Measurements from ENCODE around the gene PRDM16.

Gene PRDM16

GRCh38 chr1:3360646-3361257, 291.7 kb downstream of the PRDM16 start:
- Histone ChIP-seq H3K27me3 (ENCODE audit: control insufficient read depth in 1 of 2, insufficient read depth in 2 of 2, low read length in 2 of 2) (no peaks in the 10 kb centered on the region), H3K27ac (ENCODE audit: low read depth, low read length) (no peak overlapping the region), H3K9ac (ENCODE audit: low read depth in 1 of 2, low read length in 2 of 2) (no peak overlapping the region), H3K4me1 (ENCODE audit: control insufficient read depth in 1 of 2, insufficient read depth in 2 of 2, low read length in 2 of 2) (peaks cover 20% of the 10 kb centered on the region in 2 donors), H3K36me3 (ENCODE audit: control insufficient read depth in 1 of 2, insufficient read depth in 2 of 2, low read length in 2 of 2) (no peaks in the 10 kb centered on the region), H3K9me3 (ENCODE audit: control insufficient read depth in 1 of 2, low read length in 2 of 2) (no peaks in the 10 kb centered on the region), H3K4me3 (ENCODE audit: low read depth in 1 of 2, low read length in 2 of 2) (no peak overlapping the region)

GRCh38 chr1:3363023-3363422, 294.0 kb downstream of the PRDM16 start:
- H3K4me3 ChIP-seq (ENCODE audit: low read depth in 1 of 2, low read length in 2 of 2) = no peak overlapping the region
- no peak overlapping the region for H3K27ac ChIP-seq (ENCODE audit: low read depth, low read length)
- no peak overlapping the region for H3K9ac ChIP-seq (ENCODE audit: low read depth in 1 of 2, low read length in 2 of 2)
- H3K27me3 ChIP-seq (ENCODE audit: control insufficient read depth in 1 of 2, insufficient read depth in 2 of 2, low read length in 2 of 2) = no peaks in the 10 kb centered on the region
- H3K9me3 ChIP-seq (ENCODE audit: control insufficient read depth in 1 of 2, low read length in 2 of 2) = no peaks in the 10 kb centered on the region
- peaks cover 7 to 8% of the 10 kb centered on the region in 2 donors for H3K4me1 ChIP-seq (ENCODE audit: control insufficient read depth in 1 of 2, insufficient read depth in 2 of 2, low read length in 2 of 2)
- H3K36me3 ChIP-seq (ENCODE audit: control insufficient read depth in 1 of 2, insufficient read depth in 2 of 2, low read length in 2 of 2) = no peaks in the 10 kb centered on the region

- H3K27me3 ChIP-seq (ENCODE audit: control insufficient read depth in 1 of 2, insufficient read depth in 2 of 2, low read length in 2 of 2) = no peaks in the 10 kb centered on the region
- H3K36me3 ChIP-seq (ENCODE audit: control insufficient read depth in 1 of 2, insufficient read depth in 2 of 2, low read length in 2 of 2) = no peaks in the 10 kb centered on the region
- H3K4me1 ChIP-seq (ENCODE audit: control insufficient read depth in 1 of 2, insufficient read depth in 2 of 2, low read length in 2 of 2) = peaks cover 7 to 8% of the 10 kb centered on the region in 2 donors
- H3K9ac ChIP-seq (ENCODE audit: low read depth in 1 of 2, low read length in 2 of 2) = no peak overlapping the region
- H3K27ac ChIP-seq (ENCODE audit: low read depth, low read length) = no peak overlapping the region
- no peak overlapping the region for H3K4me3 ChIP-seq (ENCODE audit: low read depth in 1 of 2, low read length in 2 of 2)
- H3K9me3 ChIP-seq (ENCODE audit: control insufficient read depth in 1 of 2, low read length in 2 of 2) = no peaks in the 10 kb centered on the region
These were observed 294.8 kb downstream of the PRDM16 start for GRCh38 chr1:3363756-3364155.

GRCh38 chr1:3364551-3364950, 295.5 kb downstream of the PRDM16 start:
- Histone ChIP-seq H3K4me3 (ENCODE audit: low read depth in 1 of 2, low read length in 2 of 2) (no peak overlapping the region), H3K27ac (ENCODE audit: low read depth, low read length) (no peak overlapping the region), H3K9me3 (ENCODE audit: control insufficient read depth in 1 of 2, low read length in 2 of 2) (no peaks in the 10 kb centered on the region), H3K4me1 (ENCODE audit: control insufficient read depth in 1 of 2, insufficient read depth in 2 of 2, low read length in 2 of 2) (peaks cover 4 to 7% of the 10 kb centered on the region in 2 donors), H3K36me3 (ENCODE audit: control insufficient read depth in 1 of 2, insufficient read depth in 2 of 2, low read length in 2 of 2) (no peaks in the 10 kb centered on the region), H3K9ac (ENCODE audit: low read depth in 1 of 2, low read length in 2 of 2) (no peak overlapping the region), H3K27me3 (ENCODE audit: control insufficient read depth in 1 of 2, insufficient read depth in 2 of 2, low read length in 2 of 2) (no peaks in the 10 kb centered on the region)

- Histone ChIP-seq H3K4me1 (ENCODE audit: control insufficient read depth in 1 of 2, insufficient read depth in 2 of 2, low read length in 2 of 2) (peaks cover 3 to 7% of the 10 kb centered on the region in 2 donors), H3K27me3 (ENCODE audit: control insufficient read depth in 1 of 2, insufficient read depth in 2 of 2, low read length in 2 of 2) (no peaks in the 10 kb centered on the region), H3K4me3 (ENCODE audit: low read depth in 1 of 2, low read length in 2 of 2) (no peak overlapping the region), H3K9me3 (ENCODE audit: control insufficient read depth in 1 of 2, low read length in 2 of 2) (no peaks in the 10 kb centered on the region), H3K9ac (ENCODE audit: low read depth in 1 of 2, low read length in 2 of 2) (no peak overlapping the region), H3K27ac (ENCODE audit: low read depth, low read length) (no peak overlapping the region), H3K36me3 (ENCODE audit: control insufficient read depth in 1 of 2, insufficient read depth in 2 of 2, low read length in 2 of 2) (no peaks in the 10 kb centered on the region)
These were observed 296.0 kb downstream of the PRDM16 start for GRCh38 chr1:3364983-3365382.

GRCh38 chr1:3365523-3366125, 296.6 kb downstream of the PRDM16 start:
- no peaks in the 10 kb centered on the region for H3K9me3 ChIP-seq (ENCODE audit: control insufficient read depth in 1 of 2, low read length in 2 of 2)
- H3K4me1 ChIP-seq (ENCODE audit: control insufficient read depth in 1 of 2, insufficient read depth in 2 of 2, low read length in 2 of 2) = peaks cover 3 to 7% of the 10 kb centered on the region in 2 donors
- H3K9ac ChIP-seq (ENCODE audit: low read depth in 1 of 2, low read length in 2 of 2) = no peak overlapping the region
- H3K27ac ChIP-seq (ENCODE audit: low read depth, low read length) = no peak overlapping the region
- H3K4me3 ChIP-seq (ENCODE audit: low read depth in 1 of 2, low read length in 2 of 2) = no peak overlapping the region
- no peaks in the 10 kb centered on the region for H3K27me3 ChIP-seq (ENCODE audit: control insufficient read depth in 1 of 2, insufficient read depth in 2 of 2, low read length in 2 of 2)
- H3K36me3 ChIP-seq (ENCODE audit: control insufficient read depth in 1 of 2, insufficient read depth in 2 of 2, low read length in 2 of 2) = no peaks in the 10 kb centered on the region

GRCh38 chr1:3366126-3367051, 297.4 kb downstream of the PRDM16 start:
- H3K4me1 ChIP-seq (ENCODE audit: control insufficient read depth in 1 of 2, insufficient read depth in 2 of 2, low read length in 2 of 2) = peaks cover 3 to 7% of the 10 kb centered on the region in 2 donors

GRCh38 chr1:3367376-3367775, 298.4 kb downstream of the PRDM16 start:
- no peak overlapping the region for H3K27ac ChIP-seq (ENCODE audit: low read depth, low read length)
- no peaks in the 10 kb centered on the region for H3K27me3 ChIP-seq (ENCODE audit: control insufficient read depth in 1 of 2, insufficient read depth in 2 of 2, low read length in 2 of 2)

More at GRCh38 chr1:3366126-3367051, 297.4 kb downstream of the PRDM16 start:
- Histone ChIP-seq H3K4me3 (ENCODE audit: low read depth in 1 of 2, low read length in 2 of 2) (no peak overlapping the region), H3K9ac (ENCODE audit: low read depth in 1 of 2, low read length in 2 of 2) (no peak overlapping the region), H3K27me3 (ENCODE audit: control insufficient read depth in 1 of 2, insufficient read depth in 2 of 2, low read length in 2 of 2) (no peaks in the 10 kb centered on the region), H3K9me3 (ENCODE audit: control insufficient read depth in 1 of 2, low read length in 2 of 2) (no peaks in the 10 kb centered on the region), H3K36me3 (ENCODE audit: control insufficient read depth in 1 of 2, insufficient read depth in 2 of 2, low read length in 2 of 2) (no peaks in the 10 kb centered on the region), H3K27ac (ENCODE audit: low read depth, low read length) (peak overlapping the region; percentile 10)

GRCh38 chr1:3368059-3368458, 299.1 kb downstream of the PRDM16 start:
- Histone ChIP-seq H3K27ac (ENCODE audit: low read depth, low read length) (no peak overlapping the region), H3K36me3 (ENCODE audit: control insufficient read depth in 1 of 2, insufficient read depth in 2 of 2, low read length in 2 of 2) (no peaks in the 10 kb centered on the region), H3K4me3 (ENCODE audit: low read depth in 1 of 2, low read length in 2 of 2) (no peak overlapping the region), H3K9ac (ENCODE audit: low read depth in 1 of 2, low read length in 2 of 2) (no peak overlapping the region), H3K27me3 (ENCODE audit: control insufficient read depth in 1 of 2, insufficient read depth in 2 of 2, low read length in 2 of 2) (no peaks in the 10 kb centered on the region), H3K4me1 (ENCODE audit: control insufficient read depth in 1 of 2, insufficient read depth in 2 of 2, low read length in 2 of 2) (peaks cover 3 to 7% of the 10 kb centered on the region in 2 donors), H3K9me3 (ENCODE audit: control insufficient read depth in 1 of 2, low read length in 2 of 2) (no peaks in the 10 kb centered on the region)

More at GRCh38 chr1:3367376-3367775, 298.4 kb downstream of the PRDM16 start:
- Histone ChIP-seq H3K9ac (ENCODE audit: low read depth in 1 of 2, low read length in 2 of 2) (no peak overlapping the region), H3K9me3 (ENCODE audit: control insufficient read depth in 1 of 2, low read length in 2 of 2) (no peaks in the 10 kb centered on the region), H3K4me1 (ENCODE audit: control insufficient read depth in 1 of 2, insufficient read depth in 2 of 2, low read length in 2 of 2) (peaks cover 3 to 7% of the 10 kb centered on the region in 2 donors), H3K36me3 (ENCODE audit: control insufficient read depth in 1 of 2, insufficient read depth in 2 of 2, low read length in 2 of 2) (no peaks in the 10 kb centered on the region), H3K4me3 (ENCODE audit: low read depth in 1 of 2, low read length in 2 of 2) (no peak overlapping the region)
